C4-2B (cell line): Measurements from ENCODE around the gene ZW10.

ENCODE experiments used
- ZFX ChIP-seq: fragments of 450-650 bp; IDR thresholded peaks from 2 replicates; pipeline ENCODE4 v1.6.1; 2017
- TF ChIP-seq, protein P1 (sequence below): fragments of 450-650 bp; conservative IDR thresholded peaks from 2 replicates; pipeline ENCODE4 v1.5.1; 2017; ENCODE audit warnings: mild to moderate bottlenecking

- TF ChIP-seq, protein P1, sequence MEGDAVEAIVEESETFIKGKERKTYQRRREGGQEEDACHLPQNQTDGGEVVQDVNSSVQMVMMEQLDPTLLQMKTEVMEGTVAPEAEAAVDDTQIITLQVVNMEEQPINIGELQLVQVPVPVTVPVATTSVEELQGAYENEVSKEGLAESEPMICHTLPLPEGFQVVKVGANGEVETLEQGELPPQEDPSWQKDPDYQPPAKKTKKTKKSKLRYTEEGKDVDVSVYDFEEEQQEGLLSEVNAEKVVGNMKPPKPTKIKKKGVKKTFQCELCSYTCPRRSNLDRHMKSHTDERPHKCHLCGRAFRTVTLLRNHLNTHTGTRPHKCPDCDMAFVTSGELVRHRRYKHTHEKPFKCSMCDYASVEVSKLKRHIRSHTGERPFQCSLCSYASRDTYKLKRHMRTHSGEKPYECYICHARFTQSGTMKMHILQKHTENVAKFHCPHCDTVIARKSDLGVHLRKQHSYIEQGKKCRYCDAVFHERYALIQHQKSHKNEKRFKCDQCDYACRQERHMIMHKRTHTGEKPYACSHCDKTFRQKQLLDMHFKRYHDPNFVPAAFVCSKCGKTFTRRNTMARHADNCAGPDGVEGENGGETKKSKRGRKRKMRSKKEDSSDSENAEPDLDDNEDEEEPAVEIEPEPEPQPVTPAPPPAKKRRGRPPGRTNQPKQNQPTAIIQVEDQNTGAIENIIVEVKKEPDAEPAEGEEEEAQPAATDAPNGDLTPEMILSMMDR, result no peak
- no peak for TF ChIP-seq ZFX
These were observed 83.5 kb downstream of the ZW10 start for GRCh38 chr11:113689768-113690618.
